HG03342 (cell line): ENCODE measurements around the gene RAD51B.
"Not testable (repeated sequence)": the region's sequence is repeated elsewhere in the genome, so short reads cannot be mapped to it uniquely, and the experiment has no call there.

Experiments used
- ATAC-seq: cut with Tn5 transposase; IDR thresholded peaks from one replicate; pipeline ENCODE4 v1.9.1; 2021; ENCODE audit warnings: mild to moderate bottlenecking, moderate library complexity; ENCODE audit not compliant: unreplicated experiment

The RAD51B gene

GRCh38 chr14:68245146-68246073 lies 425.8 kb downstream of the RAD51B start:
- no peak for ATAC-seq

DNA sequence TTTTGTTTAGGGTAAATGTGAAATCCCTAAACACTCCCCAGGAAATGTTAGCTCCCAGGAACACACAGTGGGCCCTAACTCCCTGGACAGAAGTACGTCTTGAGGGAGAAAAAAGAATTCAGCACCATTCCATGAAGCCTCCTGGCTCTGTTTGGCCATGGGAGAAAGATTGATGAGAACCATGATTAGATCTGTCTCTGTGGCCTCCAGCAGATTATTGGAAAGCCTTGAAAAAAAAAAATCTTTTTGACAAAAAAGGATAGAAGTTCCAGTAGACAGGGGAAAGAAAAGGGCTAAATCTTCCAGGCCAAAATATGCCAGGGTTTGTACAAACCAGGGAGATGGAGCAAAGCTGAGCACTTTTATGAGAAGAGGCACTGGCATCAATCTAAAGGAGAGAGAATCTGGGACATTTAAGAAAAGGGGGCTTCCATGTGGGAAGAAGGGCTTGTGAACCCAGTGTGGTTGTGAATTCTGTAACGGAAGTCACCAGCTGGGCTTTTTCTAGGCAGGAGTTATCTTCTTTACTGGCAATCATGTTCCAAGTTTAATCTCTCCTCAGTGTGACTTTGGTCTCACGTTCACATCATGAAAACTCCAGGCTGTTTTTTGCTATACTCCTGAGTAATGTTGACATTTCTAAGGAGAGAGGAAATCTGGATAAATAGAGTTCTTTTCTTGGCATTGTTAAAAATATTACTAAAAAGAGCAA lies 426.7 kb downstream of the RAD51B start:
- no peak for ATAC-seq

DNA sequence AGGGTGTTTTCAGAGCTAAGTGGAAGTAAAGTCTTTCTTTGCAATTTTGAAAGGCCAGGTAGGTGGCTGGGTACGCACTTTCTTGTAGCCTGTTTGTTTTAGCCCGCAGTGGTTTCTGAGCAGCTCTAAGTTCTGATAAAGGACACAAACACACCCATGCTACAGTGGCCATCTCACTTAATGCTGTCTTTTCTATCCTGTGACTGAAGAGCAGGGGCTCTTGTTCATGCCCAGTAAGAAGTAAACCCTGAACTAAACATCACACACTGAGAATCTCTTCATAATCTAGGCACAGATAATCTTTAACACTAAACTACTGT lies 427.2 kb downstream of the RAD51B start:
- ATAC-seq, result no peak

DNA sequence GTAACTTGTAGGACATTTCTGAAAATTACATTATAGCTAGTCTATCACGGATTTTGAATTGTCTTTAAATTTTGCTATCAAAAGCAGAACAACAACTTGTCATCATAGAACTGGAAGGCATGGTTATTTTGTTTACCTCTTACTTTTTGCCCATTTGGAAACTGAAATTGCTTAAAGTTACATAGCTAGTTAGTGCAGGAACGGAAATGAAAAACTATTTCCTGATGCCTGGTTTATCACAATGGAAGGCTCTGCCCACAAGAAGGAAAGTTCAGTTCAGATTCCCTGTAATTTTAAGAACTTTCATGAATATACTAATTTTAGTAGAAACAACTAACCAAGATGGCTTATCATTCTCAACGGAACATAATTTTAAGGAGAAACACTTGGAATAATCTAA lies 427.7 kb downstream of the RAD51B start:
- no peak for ATAC-seq

DNA sequence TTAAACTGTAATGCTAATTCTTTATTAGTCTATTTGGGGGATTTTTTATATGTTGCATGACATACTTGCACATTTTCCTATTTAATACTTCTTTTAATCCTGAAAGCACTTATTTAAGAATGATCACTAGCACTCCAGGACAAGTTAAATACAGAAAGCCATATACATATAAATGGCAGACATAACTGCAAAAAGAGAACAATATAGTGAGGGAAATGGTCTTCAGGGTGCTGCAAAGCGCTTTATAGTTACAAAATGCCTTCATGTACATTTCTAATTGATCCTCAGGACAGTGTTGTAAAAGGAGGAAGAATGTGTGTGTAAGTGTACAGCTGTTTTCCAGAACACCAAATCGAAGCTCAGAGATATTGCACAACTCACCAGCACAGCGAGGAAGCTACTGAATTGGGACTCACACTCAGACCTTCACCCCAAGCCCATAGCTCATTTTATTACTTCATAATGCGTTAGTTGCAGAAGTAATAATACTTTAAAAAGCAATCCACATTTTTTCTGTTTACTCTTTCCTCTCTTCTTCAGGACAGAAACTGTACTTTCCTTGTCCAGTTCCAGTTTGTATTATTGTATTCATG lies 428.2 kb downstream of the RAD51B start:
- ATAC-seq, result no peak

DNA sequence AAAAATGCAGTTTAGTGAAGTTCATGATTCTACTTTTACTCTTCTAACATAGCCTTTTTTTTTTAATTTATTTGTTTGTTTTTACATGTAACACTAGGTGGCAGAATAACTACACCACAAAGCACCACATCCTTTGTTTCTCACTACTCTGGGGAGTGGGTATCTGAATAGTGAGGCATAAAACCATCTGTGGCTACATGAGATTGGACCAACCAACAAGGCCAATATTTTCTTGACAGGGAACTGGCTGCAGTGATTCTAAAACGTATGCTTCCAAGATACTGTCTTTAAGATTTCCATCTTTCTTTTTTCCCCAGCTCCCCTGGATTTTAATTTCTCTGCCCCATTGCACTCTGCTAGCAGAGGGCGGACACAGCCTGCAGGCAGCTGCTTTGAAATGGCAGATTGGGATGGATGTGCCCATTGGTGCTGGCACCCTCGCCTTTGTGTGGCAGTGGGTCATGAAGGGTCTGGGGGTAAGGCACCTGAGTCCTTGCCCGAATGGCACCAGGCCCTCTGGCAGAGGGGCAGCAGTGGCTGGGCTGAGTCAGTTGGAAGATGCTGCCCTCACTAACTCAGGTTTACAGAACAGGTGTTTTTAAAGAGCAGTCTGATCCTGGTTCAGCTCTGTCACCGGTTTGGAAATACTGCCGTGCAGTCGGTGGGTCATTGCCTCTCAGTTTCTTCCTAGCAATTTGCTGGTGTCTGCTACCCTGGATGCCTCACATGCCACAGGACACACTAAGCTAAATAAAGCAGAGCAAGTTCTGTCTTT lies 429.1 kb downstream of the RAD51B start:
- no peak for ATAC-seq

DNA sequence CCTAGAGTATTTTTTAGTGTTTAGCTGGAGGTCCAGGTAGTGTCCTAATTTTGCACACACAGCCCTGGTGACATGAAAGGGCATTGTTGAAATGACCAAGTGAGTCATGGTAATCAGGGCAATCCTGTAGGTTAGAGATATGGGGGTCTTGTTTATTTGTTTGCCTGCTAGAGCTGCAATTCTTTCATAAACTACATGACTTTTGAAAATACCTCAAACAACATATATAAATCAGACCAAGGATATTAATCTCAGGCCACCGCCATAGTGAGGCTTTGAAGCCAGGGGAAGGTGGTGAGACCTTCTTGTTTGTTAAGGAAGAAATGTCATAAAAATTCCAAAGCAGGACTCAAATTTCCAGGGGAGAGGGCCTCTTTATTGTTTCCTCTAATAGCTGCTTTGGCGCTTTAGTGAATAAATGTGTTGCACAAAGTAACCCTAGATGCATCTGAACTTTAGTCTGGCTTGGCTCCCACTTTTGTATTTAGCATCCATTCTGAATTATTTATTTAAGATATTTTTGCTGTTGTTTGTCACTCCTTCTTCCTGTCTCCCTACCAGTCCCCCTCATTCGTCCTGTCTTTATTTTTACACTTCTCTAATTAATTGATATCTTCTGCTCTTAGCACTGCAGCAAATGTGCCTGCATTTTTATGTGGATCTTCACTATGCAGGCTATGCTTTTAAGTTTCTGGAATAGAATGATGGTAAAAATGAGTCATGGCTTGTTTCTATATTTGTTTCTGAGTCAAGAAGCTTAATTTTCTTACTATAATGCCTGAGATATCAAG lies 430.3 kb downstream of the RAD51B start:
- no peak for ATAC-seq

GRCh38 chr14:68250927-68251768 lies 431.6 kb downstream of the RAD51B start:
- no peak for ATAC-seq

GRCh38 chr14:68251769-68252100 lies 432.2 kb downstream of the RAD51B start:
- no peak for ATAC-seq

DNA sequence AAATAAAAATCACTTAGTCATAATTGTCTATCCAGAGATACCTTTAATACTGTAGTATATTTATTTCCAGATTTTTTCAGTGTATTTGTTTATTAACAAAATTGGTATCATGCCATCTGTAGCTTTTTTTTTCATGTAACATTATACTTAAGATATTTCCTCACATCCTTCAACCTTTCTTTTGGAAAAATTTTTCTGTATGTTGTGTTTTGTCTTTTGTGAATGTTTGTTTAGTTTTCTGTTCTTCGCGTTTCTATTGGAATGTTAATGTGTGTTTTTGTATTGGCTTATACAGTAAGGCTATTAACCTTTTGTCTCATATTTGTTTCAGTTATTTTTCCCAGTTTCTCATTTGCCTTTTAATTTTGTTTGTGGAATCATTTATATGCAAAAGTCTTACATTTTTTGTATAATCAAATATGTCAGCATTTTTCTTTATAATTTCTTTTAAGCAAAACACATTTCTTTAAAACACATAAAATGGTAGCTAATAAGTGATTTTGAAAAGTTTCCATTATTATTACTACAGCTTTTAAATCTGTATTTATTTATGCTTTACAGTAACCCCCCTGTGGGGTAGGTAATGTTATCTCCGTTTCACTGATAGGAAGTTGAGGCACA lies 433.7 kb downstream of the RAD51B start:
- ATAC-seq, result no peak

DNA sequence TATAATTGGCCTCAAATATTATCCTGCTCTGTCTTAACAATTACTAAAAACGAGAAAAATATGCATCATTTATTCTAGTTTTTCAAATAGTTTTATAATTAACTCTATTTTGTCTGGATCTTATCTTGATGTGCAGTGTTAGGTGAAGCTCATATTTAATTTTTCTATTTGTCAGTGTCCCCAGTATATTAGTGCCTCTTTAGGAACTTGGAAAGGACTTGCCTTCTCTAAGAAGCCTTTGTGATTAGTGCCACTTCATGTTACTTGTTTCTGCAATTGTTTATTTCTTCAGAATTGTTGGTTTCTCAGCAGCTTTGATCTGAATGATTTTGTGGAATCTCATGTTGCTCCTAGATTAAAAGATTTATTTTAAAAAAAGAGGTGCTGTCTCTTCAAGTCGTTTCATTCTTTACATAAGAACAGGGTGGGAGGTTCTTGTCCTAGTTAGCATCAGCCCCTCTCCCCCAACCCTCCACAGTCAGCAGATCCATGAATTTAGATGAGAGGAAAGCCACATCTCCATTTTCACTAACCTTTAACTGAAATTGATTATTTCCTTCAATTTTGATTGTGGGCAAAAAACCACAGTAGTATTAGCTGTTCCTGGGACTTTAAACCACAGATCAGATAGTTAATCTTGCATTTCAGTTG lies 434.4 kb downstream of the RAD51B start:
- ATAC-seq, result no peak

GRCh38 chr14:68254669-68255527 lies 435.3 kb downstream of the RAD51B start:
- ATAC-seq, result no peak

DNA sequence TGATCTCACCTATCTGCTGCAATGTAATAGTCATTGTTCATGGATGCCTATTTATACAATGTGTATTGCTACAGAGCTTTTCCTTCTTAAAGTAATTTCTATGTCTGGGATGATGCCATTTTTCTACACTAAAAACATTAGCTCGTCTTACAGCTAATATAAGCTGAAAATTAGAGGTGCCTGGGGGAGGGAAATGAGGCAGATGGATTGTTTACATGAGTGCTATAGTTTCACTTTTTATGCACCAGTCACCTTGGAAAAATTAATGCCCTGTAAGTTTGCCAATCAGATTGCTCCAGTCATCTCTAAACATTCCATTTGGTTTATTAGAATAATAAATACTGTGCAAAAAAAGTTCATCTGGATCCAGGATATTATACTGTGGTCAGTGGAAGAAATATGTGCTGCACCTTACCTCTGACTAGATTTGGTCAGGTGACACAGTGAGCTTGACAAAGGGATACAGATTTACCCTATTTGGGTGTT lies 436.2 kb downstream of the RAD51B start:
- no peak for ATAC-seq

GRCh38 chr14:68257969-68258368 lies 438.4 kb downstream of the RAD51B start:
- ATAC-seq, result no peak

- ATAC-seq, result not testable (repeated sequence)
Observed at GRCh38 chr14:68258995-68259394, 439.4 kb downstream of the RAD51B start.

- no peak for ATAC-seq
Observed at GRCh38 chr14:68260121-68260520, 440.5 kb downstream of the RAD51B start.

GRCh38 chr14:68261092-68261842 lies 441.7 kb downstream of the RAD51B start:
- ATAC-seq, result no peak
